Coronary artery (tissue), 2 donors: ENCODE data around the gene LY6G6D.

Source experiments
- DNase-seq: peaks from one replicate; pipeline ENCODE4 v3.0.0-alpha.2; 2017; ENCODE audit warnings: low spot score
- H3K27ac ChIP-seq, 2 donors: fragments of 200-600 bp; sonication (generic); one replicate each; pipeline ENCODE4 v1.5.1; 2016 to 2019
- H3K4me3 ChIP-seq: fragments of 200-600 bp; sonication (generic); 2 replicates; pipeline ENCODE4 v1.5.1; 2016; ENCODE audit warnings: mild to moderate bottlenecking, moderate library complexity
- CTCF ChIP-seq: fragments of 200-600 bp; sonication (generic); IDR thresholded peaks from one replicate; pipeline ENCODE4 v1.5.1; 2019; ENCODE audit warnings: antibody characterized with exemption

LY6G6D gene

DNA sequence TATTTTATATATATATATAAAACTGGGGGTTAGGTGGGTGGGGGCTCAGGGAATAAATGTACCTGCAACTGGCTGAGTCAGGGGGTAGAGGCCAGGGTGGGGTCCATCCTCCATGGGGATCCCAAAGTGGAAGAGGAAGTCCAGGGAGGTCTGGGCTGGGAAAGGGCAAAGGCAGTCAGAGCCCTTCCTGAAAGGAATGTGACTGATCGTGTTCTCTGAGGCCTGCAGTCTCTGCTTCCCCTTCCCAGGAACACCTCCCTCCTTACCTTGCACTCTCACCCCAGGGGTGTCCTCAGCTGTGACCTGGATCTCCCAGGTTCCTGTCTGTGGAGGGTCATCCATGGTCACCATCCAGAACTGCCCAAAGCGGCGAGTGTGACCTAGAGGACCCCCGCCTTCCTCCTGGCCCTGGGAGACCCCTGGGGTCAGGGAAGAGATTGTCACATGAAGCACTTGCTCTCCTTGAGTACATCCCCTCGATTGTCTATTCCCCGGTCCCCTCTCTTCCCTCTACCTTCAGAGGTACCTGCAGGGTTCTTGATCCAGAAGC is 52.0 kb downstream of the LY6G6D start:
- no peak for DNase-seq
- H3K4me3 ChIP-seq = no peak overlapping the region
- no peak overlapping the region for H3K27ac ChIP-seq
- no peak for TF ChIP-seq CTCF
